IMR-90 (cell line): Measurements from ENCODE around the gene ANKRD9. TPM values are rescaled to one million over a fixed set of nuclear protein-coding genes. Genes with fewer than 3 reads are reported as not detected.

Experiments
- ATAC-seq: fragments of 200-7000 bp; cut with Tn5 transposase; 2 replicates; pipeline ENCODE4 v1.9.1; 2020; ENCODE audit warnings: low read depth, mild to moderate bottlenecking, moderate library complexity
- BruUV-seq: library from RNA; stranded (reverse); fragments of 400-500 nt; replicated peaks from 2 replicates; lab custom pipeline; 2021; lab: Mats Ljungman, UMichigan
- CTCF ChIA-PET: fragments of 300-600 bp; formaldehyde crosslinking; extraction: SDS; loops from one replicate; lab custom pipeline; 2021; ENCODE audit warnings: antibody characterized with exemption; lab: Yijun Ruan, JAX
- POLR2A ChIA-PET: fragments of 300-600 bp; sonication (Branson Sonifier 250); formaldehyde crosslinking; loops from one replicate; lab custom pipeline; 2022; ENCODE audit warnings: antibody characterized with exemption; ENCODE audit not compliant: unreplicated experiment; lab: Charles Lee
- DNase-seq: peaks from one replicate; pipeline ENCODE4 v3.0.0; 2013
- H2AFZ ChIP-seq: replicated peaks from 2 replicates; pipeline ENCODE3; 2013; ENCODE audit warnings: low read length, mild to moderate bottlenecking; ENCODE audit not compliant: poor library complexity
- H2AK5ac ChIP-seq: 2 replicates; pipeline ENCODE4 v1.6.1; 2013; ENCODE audit warnings: low read depth, low read length, inconsistent platforms
- H2AK9ac ChIP-seq: replicated peaks from 2 replicates; pipeline ENCODE3; 2013; ENCODE audit warnings: mild to moderate bottlenecking, low read depth, low read length, moderate library complexity; ENCODE audit not compliant: poor library complexity
- H2BK120ac ChIP-seq: 2 replicates; pipeline ENCODE4 v1.6.1; 2013; ENCODE audit warnings: low read depth, low read length, inconsistent platforms
- H2BK15ac ChIP-seq: 3 replicates; pipeline ENCODE4 v1.6.1; 2013; ENCODE audit warnings: low read depth, low read length, inconsistent platforms
- H2BK20ac ChIP-seq: 2 replicates; pipeline ENCODE4 v1.6.1; 2013; ENCODE audit warnings: low read depth, mild to moderate bottlenecking, inconsistent platforms, low read length, moderate library complexity
- H2BK5ac ChIP-seq: 2 replicates; pipeline ENCODE4 v1.6.1; 2013; ENCODE audit warnings: mild to moderate bottlenecking, low read depth, low read length, inconsistent platforms; ENCODE audit not compliant: poor library complexity, severe bottlenecking
- H3K14ac ChIP-seq: replicated peaks from 2 replicates; pipeline ENCODE4 v1.6.1; 2013; ENCODE audit warnings: low read depth, low read length, inconsistent platforms
- H3K18ac ChIP-seq: 2 replicates; pipeline ENCODE4 v1.6.1; 2013; ENCODE audit warnings: low read depth, low read length, control low read depth
- H3K23ac ChIP-seq: 2 replicates; pipeline ENCODE4 v1.6.1; 2013; ENCODE audit warnings: low read depth, low read length, inconsistent platforms
- H3K27ac ChIP-seq: 2 replicates; pipeline ENCODE4 v1.5.1; 2013; ENCODE audit warnings: mild to moderate bottlenecking, control low read depth, low read length; ENCODE audit not compliant: insufficient read depth
- H3K27me3 ChIP-seq: 2 replicates; pipeline ENCODE4 v1.6.1; 2013; ENCODE audit warnings: low read length; ENCODE audit not compliant: control insufficient read depth, insufficient read depth
- H3K36me3 ChIP-seq: 2 replicates; pipeline ENCODE4 v1.6.1; 2013; ENCODE audit warnings: low read length, mixed read lengths; ENCODE audit not compliant: control insufficient read depth, insufficient read depth
- H3K4ac ChIP-seq: 2 replicates; pipeline ENCODE4 v1.6.1; 2013; ENCODE audit warnings: low read depth, low read length, inconsistent platforms
- H3K4me1 ChIP-seq: 2 replicates; pipeline ENCODE4 v1.6.1; 2013; ENCODE audit warnings: low read length, mixed read lengths; ENCODE audit not compliant: control insufficient read depth, insufficient read depth
- H3K4me2 ChIP-seq: 2 replicates; pipeline ENCODE4 v1.6.1; 2013; ENCODE audit warnings: low read depth, mild to moderate bottlenecking, control low read depth, low read length, moderate library complexity
- H3K4me3 ChIP-seq: 2 replicates; pipeline ENCODE4 v1.5.1; 2013; ENCODE audit warnings: low read depth, mild to moderate bottlenecking, control low read depth, low read length, moderate library complexity; ENCODE audit not compliant: insufficient read depth
- H3K56ac ChIP-seq: 2 replicates; pipeline ENCODE4 v1.6.1; 2013; ENCODE audit warnings: low read length, inconsistent platforms; ENCODE audit not compliant: insufficient read depth; ENCODE audit errors: extremely low read depth
- H3K79me1 ChIP-seq, 2 experiments: 2 replicates each; pipeline ENCODE4 v1.6.1; 2013; ENCODE audit warnings: low read length in 2 of 2, inconsistent platforms in 1 of 2, low read depth in 1 of 2
- H3K9ac ChIP-seq: 2 replicates; pipeline ENCODE4 v1.6.1; 2013; ENCODE audit warnings: low read depth, low read length, control low read depth
- H3K9me1 ChIP-seq: 2 replicates; pipeline ENCODE4 v1.6.1; 2013; ENCODE audit warnings: low read length, inconsistent platforms; ENCODE audit not compliant: insufficient read depth
- H3K9me3 ChIP-seq: 2 replicates; pipeline ENCODE4 v1.6.1; 2013; ENCODE audit warnings: low read length; ENCODE audit not compliant: control insufficient read depth, insufficient read depth
- H4K20me1 ChIP-seq: 2 replicates; pipeline ENCODE4 v1.6.1; 2013; ENCODE audit warnings: low read length, inconsistent platforms; ENCODE audit not compliant: insufficient read depth
- H4K5ac ChIP-seq: 2 replicates; pipeline ENCODE4 v1.6.1; 2013; ENCODE audit warnings: mild to moderate bottlenecking, low read depth, low read length, control low read depth
- H4K8ac ChIP-seq, 2 experiments: 2 replicates each; pipeline ENCODE4 v1.6.1; 2013; ENCODE audit warnings: low read depth in 2 of 2, low read length in 2 of 2, control low read depth in 1 of 2, inconsistent platforms in 1 of 2
- H4K91ac ChIP-seq: 2 replicates; pipeline ENCODE4 v1.6.1; 2013; ENCODE audit warnings: low read depth, low read length, inconsistent platforms; ENCODE audit not compliant: insufficient read depth
- BHLHE40 ChIP-seq: fragments of 150-350 bp; IDR thresholded peaks from 2 replicates; pipeline ENCODE4 v1.6.1; 2016; ENCODE audit warnings: mild to moderate bottlenecking, low read depth, low read length
- CHD1 ChIP-seq: IDR thresholded peaks from 2 replicates; pipeline ENCODE4 v1.6.1; 2012; ENCODE audit warnings: low read depth, low read length, improper control_type of control experiment
- CTCF ChIP-seq: conservative IDR thresholded peaks from 2 replicates; pipeline ENCODE4 v1.5.1; 2012; ENCODE audit warnings: mild to moderate bottlenecking, low read depth, low read length, improper control_type of control experiment
- MXI1 ChIP-seq: IDR thresholded peaks from 2 replicates; pipeline ENCODE4 v1.6.1; 2012; ENCODE audit warnings: low read depth, mild to moderate bottlenecking, low read length, moderate library complexity, borderline replicate concordance
- WGBS, 2 experiments: methylation state at CpG; one replicate each; pipeline versions ENCODE4 v1.1.5 to v1.1.7; 2013; ENCODE audit warnings: missing lambda C conversion rate in 2 of 2; ENCODE audit not compliant: insufficient read length in 1 of 2; ENCODE audit errors: extremely low coverage in 2 of 2; 5-methylcytosine and 5-hydroxymethylcytosine counted together
- dilution Hi-C: fragments of 300-500 bp; cut with HindIII; formaldehyde crosslinking; loops from one replicate; pipeline ENCODE4 v1.14.3; 2018; ENCODE audit warnings: low sequenced_read_pairs; ENCODE audit not compliant: unreplicated experiment
- in situ Hi-C: fragments of 300-500 bp; cut with MboI; formaldehyde crosslinking; loops from 3 replicates; pipeline ENCODE4 v1.14.3; 2019; ENCODE audit warnings: low sequenced_read_pairs, inconsistent platforms, mixed read lengths
- intact Hi-C: fragments of 100-400 bp; cut with micrococcal nuclease; formaldehyde crosslinking; loops from 2 replicates; pipeline ENCODE4 v1.10.0; 2022
- polyA plus RNA-seq, 3 experiments: library from polyadenylated mRNA; depleted of rRNA; stranded (reverse); fragments of >200 nt; gene quantifications; 2 replicates each; pipeline ENCODE4 v1.2.3, GENCODE V29; 2012; ENCODE audit warnings: low replicate concordance in 1 of 3
- total RNA-seq: library from RNA; depleted of rRNA; stranded (reverse); fragments of >200 nt; gene quantifications from 2 replicates; pipeline ENCODE4 v1.2.3, GENCODE V29; 2012

ANKRD9 gene
- total and polyA plus RNA-seq, 2 of the 4 experiments (the other 2 are of a cell fraction): 3.9 to 15.7 TPM

- no peak overlapping the region for H3K56ac ChIP-seq
- no peak overlapping the region for H2BK15ac ChIP-seq
- CTCF ChIA-PET: interaction anchor here (1.4 kb wide), 1 partner anchor 59 kb away, joined by 3 read pairs; no protein-coding TSS in a partner anchor
- no peak for ATAC-seq
- no peak for TF ChIP-seq CHD1
- no peak for TF ChIP-seq MXI1
- TF ChIP-seq CTCF: no peak
- no peak for TF ChIP-seq BHLHE40
- BruUV-seq: no TSS peak
- no peak overlapping the region for H3K18ac ChIP-seq
- no peaks in the 10 kb centered on the region for H3K9me3 ChIP-seq
- H3K14ac ChIP-seq: no peak overlapping the region
- H3K4ac ChIP-seq: no peak overlapping the region
- no peak overlapping the region for H3K23ac ChIP-seq
- H3K27ac ChIP-seq: no peak overlapping the region
- H2AK5ac ChIP-seq: no peak overlapping the region
- no peak overlapping the region for H3K4me3 ChIP-seq
- H3K79me1 ChIP-seq: peaks cover 0 to 4% of the 10 kb centered on the region in 2 experiments; a peak in 1 of 4 replicates
- POLR2A ChIA-PET: no interaction called here
- in situ Hi-C loops (no loop called here), dilution Hi-C loops (no loop called here), intact Hi-C loops (no loop called here)
- no peaks in the 10 kb centered on the region for H3K27me3 ChIP-seq
- WGBS, 2 experiments: 92% methylated on average over 23 of the region's 42 CpGs; no CpG with 5 or more reads in 1 of the 2 experiments
- no peak overlapping the region for H3K4me2 ChIP-seq
- H2BK20ac ChIP-seq: no peak overlapping the region
- H4K20me1 ChIP-seq: no peaks in the 10 kb centered on the region
- no peak overlapping the region for H2BK120ac ChIP-seq
- H2AFZ ChIP-seq: no peak overlapping the region
- no peak overlapping the region for H4K91ac ChIP-seq
- H2BK5ac ChIP-seq: no peak overlapping the region
- no peaks in the 10 kb centered on the region for H3K4me1 ChIP-seq
- no peaks in the 10 kb centered on the region; the same call in 1 of the 2 replicates for H3K9me1 ChIP-seq
- no peak overlapping the region for H4K5ac ChIP-seq
- H3K36me3 ChIP-seq: peaks cover 24% of the 10 kb centered on the region
- no peak overlapping the region for H2AK9ac ChIP-seq
- H4K8ac ChIP-seq: no peak overlapping the region
- H3K9ac ChIP-seq: no peak overlapping the region
- no peak for DNase-seq
These were observed 12.4 kb downstream of the ANKRD9 start for GRCh38 chr14:102496958-102497744.
